ENCODE data around the gene CCDC89. TPM values are rescaled to one million over a fixed set of nuclear protein-coding genes. Genes with fewer than 3 reads are reported as not detected.

Gene CCDC89
- total and polyA plus RNA-seq, 2 of the 13 experiments (the other 11 are each of a cell fraction or from before 2014, with no cell fraction given) = 0.13 to 0.38 TPM

- TF ChIP-seq ZNF354B (CRISPR knock-in tag; IDR thresholded peaks at IDR 0.05) (no peak), DNMT1 (CRISPR knock-in tag; IDR thresholded peaks at IDR 0.05) (0 out of 2 replicates have a peak, but pooled peaks have one; percentile 29), PBX2 (CRISPR knock-in tag; IDR thresholded peaks at IDR 0.05) (no peak), ZNF737 (CRISPR knock-in tag; IDR thresholded peaks at IDR 0.05; ENCODE audit: borderline replicate concordance) (peak; percentile 10; the same call in 1 of the 2 replicates), NR1H2 (CRISPR knock-in tag; IDR thresholded peaks at IDR 0.05; ENCODE audit: borderline replicate concordance, low read depth) (no peak), GATA4 (IDR thresholded peaks at IDR 0.05; ENCODE audit: borderline replicate concordance, low read depth) (no peak), ZNF772 (CRISPR knock-in tag; IDR thresholded peaks at IDR 0.05) (no peak), HDAC6 (IDR thresholded peaks at IDR 0.05; ENCODE audit: low read depth, low read length) (no peak), ZNF776 (CRISPR knock-in tag; IDR thresholded peaks at IDR 0.05) (0 out of 2 replicates have a peak, but pooled peaks have one; percentile 56), CREB1 (IDR thresholded peaks at IDR 0.05) (no peak), CREB1 (CRISPR knock-in tag; IDR thresholded peaks at IDR 0.05) (no peak), ELF3 (CRISPR knock-in tag; IDR thresholded peaks at IDR 0.05) (no peak), ZBTB25 (CRISPR knock-in tag; IDR thresholded peaks at IDR 0.05) (no peak), SAP130 (CRISPR knock-in tag; IDR thresholded peaks at IDR 0.05; ENCODE audit: low read depth) (0 out of 2 replicates have a peak, but pooled peaks have one; percentile 16), HHEX (CRISPR knock-in tag; IDR thresholded peaks at IDR 0.05) (no peak), ZNF513 (CRISPR knock-in tag; conservative IDR thresholded peaks at IDR 0.05) (no peak), ZNF766 (CRISPR knock-in tag; IDR thresholded peaks at IDR 0.05; ENCODE audit: borderline replicate concordance) (no peak), HNF4A (CRISPR knock-in tag; IDR thresholded peaks at IDR 0.05) (peak; percentile 18; the same call in 1 of the 2 replicates), RELA (CRISPR knock-in tag; IDR thresholded peaks at IDR 0.05) (no peak), MTA1 (CRISPR knock-in tag; IDR thresholded peaks at IDR 0.05; ENCODE audit: borderline replicate concordance) (no peak), ZNF800 (CRISPR knock-in tag; IDR thresholded peaks at IDR 0.05) (no peak), ZNF205 (CRISPR knock-in tag; IDR thresholded peaks at IDR 0.05) (no peak), ZBTB44 (CRISPR knock-in tag; IDR thresholded peaks at IDR 0.05) (no peak)
Measured at GRCh38 chr11:85685125-85685819, 723 bp downstream of the CCDC89 start (continued).

Measured in HepG2 (cell line).